Pancreas (tissue), 10 donors: ENCODE results near the gene LAIR1. TPM values are rescaled to one million over a fixed set of nuclear protein-coding genes. Genes with fewer than 3 reads are reported as not detected.
A peak's percentile ranks its signal among the peaks of the same experiment; 100 is the strongest.

Experiments
- ATAC-seq, 4 donors: fragments of 200-7000 bp; cut with Tn5 transposase; one replicate each; pipeline versions ENCODE4 v1.8.0 to v1.9.1; 2020; ENCODE audit warnings: mild to moderate bottlenecking in 4 of 4, moderate library complexity in 4 of 4
- DNase-seq, 6 donors: peaks; one replicate each; pipeline ENCODE4 v3.0.0-alpha.2; 2020
- FAIRE-seq: peaks from 2 replicates; lab custom pipeline; 2012; peaks lifted over from hg19 to GRCh38; lab: Jason Lieb, UNC
- H3K27ac ChIP-seq, 4 donors: fragments of 200-600 bp; sonication (generic); 1 replicate in 3 of 4; 2 replicates in 1 of 4; pipeline versions ENCODE4 v1.5.0 to v1.8.0; 2020
- H3K27me3 ChIP-seq, 4 donors: fragments of 200-600 bp; one replicate each; pipeline ENCODE4 v1.8.0; 2021
- H3K36me3 ChIP-seq, 3 donors: fragments of 200-600 bp; sonication (generic) in 1 of 3; one replicate each; pipeline versions ENCODE4 v1.5.0 to v1.8.0; 2020 to 2021
- H3K4me1 ChIP-seq, 3 donors: fragments of 200-600 bp; one replicate each; pipeline ENCODE4 v1.8.0; 2021
- H3K4me3 ChIP-seq, 4 donors: fragments of 200-600 bp; sonication (generic) in 2 of 4; one replicate each; pipeline versions ENCODE4 v1.5.0 to v1.8.0; 2020 to 2021
- H3K9me3 ChIP-seq, 4 donors: fragments of 200-600 bp; one replicate each; pipeline ENCODE4 v1.8.0; 2021
- WGBS, 2 donors: extraction: QIAGEN DNeasy Blood & Tissue Kit; methylation state at CpG; one replicate each; pipeline ENCODE4 v1.1.7; 2013; 5-methylcytosine and 5-hydroxymethylcytosine counted together
- intact Hi-C, 3 donors: fragments of 100-400 bp; cut with DNase I; formaldehyde crosslinking; loops; one replicate each; pipeline versions ENCODE4 v1.11.1 to v1.14.2; 2022
- polyA plus RNA-seq, 2 donors: library from polyadenylated mRNA; stranded (reverse); fragments of 200-250 nt; gene quantifications; one replicate each; pipeline ENCODE4 v1.2.3, GENCODE V29; 2013
- total RNA-seq, 6 donors: library from RNA; stranded (reverse); fragmentation: NEBNext Ultra II Directional in 4 of 6; extraction: Animal tissue kit (Norgen Biotek cat#: 25700) in 4 of 6; gene quantifications; one replicate each; pipeline versions ENCODE4 v1.2.1 to v1.2.4, GENCODE V29; 2021 to 2023
- TF ChIP-seq, protein P1 (sequence below), 4 donors: fragments of 200-600 bp; sonication (generic) in 3 of 4; IDR thresholded peaks; one replicate each; pipeline versions ENCODE4 v1.5.0 to v1.8.0; 2021; ENCODE audit warnings: antibody characterized with exemption in 4 of 4
- donor health status: healthy with polysubstance abuse.
- donor health status: DM: no; HTN: no; CAD: no; lungs with moderate emphysema.
- donor health status: DM: no; HTN: no; CAD: no.
- donor health status: control.
- donor health status: control.
- donor health status: Bipolar disorder and iron deficiency.
- donor health status: DM: yes; HTN: yes; CAD: no.
- donor health status: DM: no; HTN: no; CAD: no.
- donor health status: DM: no; HTN: no; CAD: no.
- donor health status: DM: yes; HTN: yes; CAD: no.

LAIR1 gene
- total and polyA plus RNA-seq, 8 donors = 0.69 to 33.1 (median 3.1) TPM

DNA sequence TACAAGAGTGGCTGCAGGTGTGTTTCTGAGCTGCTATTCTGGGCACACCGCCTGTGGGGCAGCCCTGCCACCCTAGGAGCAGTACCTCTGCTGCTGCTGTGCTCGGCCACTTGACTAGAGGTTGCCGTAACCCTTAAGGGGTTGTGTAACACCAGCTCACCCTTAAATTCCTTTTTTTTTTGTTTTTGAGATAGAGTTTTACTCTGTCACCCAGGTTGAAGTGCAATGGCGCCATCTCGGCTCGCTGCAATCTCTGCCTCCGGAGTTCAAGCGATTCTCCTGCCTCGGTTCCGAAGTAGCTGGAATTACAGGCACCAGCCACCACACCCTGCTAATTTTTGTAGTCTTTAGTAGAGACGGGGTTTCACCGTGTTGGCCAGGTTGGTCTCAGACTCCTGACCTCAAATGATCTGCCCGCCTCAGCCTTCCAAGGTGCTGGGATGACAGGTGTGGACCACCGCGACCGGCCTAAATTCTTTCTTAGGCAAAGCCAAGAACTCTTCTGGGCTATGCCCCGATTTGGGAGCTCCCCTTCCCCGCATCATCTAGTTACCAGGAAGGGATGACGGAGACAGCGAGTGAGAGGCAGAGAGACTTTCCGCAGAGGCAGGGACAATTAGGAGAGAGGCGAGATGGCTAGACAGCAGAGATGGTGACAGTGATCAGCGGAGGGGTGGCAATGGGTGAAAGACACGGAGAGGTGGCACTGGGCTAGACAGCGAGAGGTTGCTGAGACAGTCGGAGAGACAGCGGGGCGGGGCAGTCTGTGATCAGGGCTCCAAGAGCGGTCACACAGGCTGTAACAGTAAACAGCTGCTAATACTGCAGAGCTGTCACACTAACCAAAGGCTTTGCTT is 47.4 kb downstream of the LAIR1 start:
- H3K9me3 ChIP-seq = no peaks in the 10 kb centered on the region
- no peaks in the 10 kb centered on the region for H3K4me1 ChIP-seq
- H3K36me3 ChIP-seq = no peaks in the 10 kb centered on the region
- no peak for DNase-seq
- H3K27me3 ChIP-seq = peaks cover 0 to 8% (median 0%) of the 10 kb centered on the region in 4 donors
- ATAC-seq = peak in 2 of 4 donors; percentile 19 to 33
- TF ChIP-seq, protein P1, sequence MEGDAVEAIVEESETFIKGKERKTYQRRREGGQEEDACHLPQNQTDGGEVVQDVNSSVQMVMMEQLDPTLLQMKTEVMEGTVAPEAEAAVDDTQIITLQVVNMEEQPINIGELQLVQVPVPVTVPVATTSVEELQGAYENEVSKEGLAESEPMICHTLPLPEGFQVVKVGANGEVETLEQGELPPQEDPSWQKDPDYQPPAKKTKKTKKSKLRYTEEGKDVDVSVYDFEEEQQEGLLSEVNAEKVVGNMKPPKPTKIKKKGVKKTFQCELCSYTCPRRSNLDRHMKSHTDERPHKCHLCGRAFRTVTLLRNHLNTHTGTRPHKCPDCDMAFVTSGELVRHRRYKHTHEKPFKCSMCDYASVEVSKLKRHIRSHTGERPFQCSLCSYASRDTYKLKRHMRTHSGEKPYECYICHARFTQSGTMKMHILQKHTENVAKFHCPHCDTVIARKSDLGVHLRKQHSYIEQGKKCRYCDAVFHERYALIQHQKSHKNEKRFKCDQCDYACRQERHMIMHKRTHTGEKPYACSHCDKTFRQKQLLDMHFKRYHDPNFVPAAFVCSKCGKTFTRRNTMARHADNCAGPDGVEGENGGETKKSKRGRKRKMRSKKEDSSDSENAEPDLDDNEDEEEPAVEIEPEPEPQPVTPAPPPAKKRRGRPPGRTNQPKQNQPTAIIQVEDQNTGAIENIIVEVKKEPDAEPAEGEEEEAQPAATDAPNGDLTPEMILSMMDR (IDR thresholded peaks at IDR 0.05) = no peak
- H3K27ac ChIP-seq = no peak overlapping the region
- no peak overlapping the region for H3K4me3 ChIP-seq
- 60 to 61% methylated on average over 26 to 29 of the region's 29 CpGs for WGBS, 2 donors
- intact Hi-C loops = no loop called here
- no peak for FAIRE-seq

DNA sequence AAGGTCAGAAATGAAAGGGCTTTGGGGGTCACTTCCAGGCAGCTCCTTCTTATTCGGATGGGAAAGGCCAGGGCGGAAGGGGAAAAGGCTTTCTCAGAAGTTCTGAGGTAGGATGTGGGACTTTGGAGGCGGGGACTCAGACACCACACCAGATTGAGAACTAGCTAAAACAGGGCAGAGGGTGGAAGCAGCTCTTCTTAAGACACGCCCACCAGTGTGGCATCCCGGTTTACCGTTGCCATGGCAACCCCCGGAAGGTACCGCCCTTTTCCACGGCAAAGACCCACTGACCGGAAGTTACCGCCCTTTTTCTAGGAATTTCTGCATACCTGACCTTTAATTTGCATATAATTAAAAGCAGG is 48.0 kb downstream of the LAIR1 start:
- Histone ChIP-seq H3K27me3 (peaks cover 0 to 8% (median 0%) of the 10 kb centered on the region in 4 donors), H3K27ac (no peak overlapping the region), H3K9me3 (no peaks in the 10 kb centered on the region), H3K4me3 (no peak overlapping the region), H3K4me1 (no peaks in the 10 kb centered on the region), H3K36me3 (no peaks in the 10 kb centered on the region)
- peak in 2 of 4 donors; percentile 56 to 57 for ATAC-seq
- no peak for DNase-seq
- intact Hi-C loops = no loop called here
- WGBS, 2 donors = 25 to 26% methylated on average over 11 of the region's 11 CpGs
- FAIRE-seq = no peak
- TF ChIP-seq, protein P1 (IDR thresholded peaks at IDR 0.05) = no peak

DNA sequence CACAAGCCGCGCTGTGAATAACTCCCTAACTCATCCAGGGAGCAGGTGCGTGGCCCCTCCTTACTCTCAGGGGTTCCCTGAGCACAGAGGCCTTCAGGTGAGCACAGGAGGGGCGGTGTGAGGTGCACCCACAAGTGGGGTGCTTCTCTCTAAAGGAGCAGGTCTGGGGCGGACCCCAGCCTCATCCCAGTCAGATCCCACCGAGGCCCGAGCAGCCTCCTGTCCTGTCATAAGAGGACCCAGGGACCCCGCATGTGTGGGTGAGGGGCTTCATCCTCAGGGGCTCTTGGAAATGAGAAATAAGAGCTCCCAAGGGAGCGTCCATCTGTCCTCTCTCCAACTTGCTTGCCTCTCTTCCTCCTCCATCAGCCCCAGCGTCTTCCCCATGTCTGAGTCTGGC is 48.8 kb downstream of the LAIR1 start:
- H3K36me3 ChIP-seq = no peaks in the 10 kb centered on the region
- intact Hi-C loops = no loop called here
- H3K9me3 ChIP-seq = no peaks in the 10 kb centered on the region
- H3K27ac ChIP-seq = no peak overlapping the region
- DNase-seq = no peak
- 55 to 71% methylated on average over 7 to 10 of the region's 10 CpGs for WGBS, 2 donors
- TF ChIP-seq, protein P1 (IDR thresholded peaks at IDR 0.05) = no peak
- no peaks in the 10 kb centered on the region for H3K4me1 ChIP-seq
- H3K27me3 ChIP-seq = peaks cover 0 to 8% (median 0%) of the 10 kb centered on the region in 4 donors
- no peak for ATAC-seq
- FAIRE-seq = no peak
- H3K4me3 ChIP-seq = no peak overlapping the region

DNA sequence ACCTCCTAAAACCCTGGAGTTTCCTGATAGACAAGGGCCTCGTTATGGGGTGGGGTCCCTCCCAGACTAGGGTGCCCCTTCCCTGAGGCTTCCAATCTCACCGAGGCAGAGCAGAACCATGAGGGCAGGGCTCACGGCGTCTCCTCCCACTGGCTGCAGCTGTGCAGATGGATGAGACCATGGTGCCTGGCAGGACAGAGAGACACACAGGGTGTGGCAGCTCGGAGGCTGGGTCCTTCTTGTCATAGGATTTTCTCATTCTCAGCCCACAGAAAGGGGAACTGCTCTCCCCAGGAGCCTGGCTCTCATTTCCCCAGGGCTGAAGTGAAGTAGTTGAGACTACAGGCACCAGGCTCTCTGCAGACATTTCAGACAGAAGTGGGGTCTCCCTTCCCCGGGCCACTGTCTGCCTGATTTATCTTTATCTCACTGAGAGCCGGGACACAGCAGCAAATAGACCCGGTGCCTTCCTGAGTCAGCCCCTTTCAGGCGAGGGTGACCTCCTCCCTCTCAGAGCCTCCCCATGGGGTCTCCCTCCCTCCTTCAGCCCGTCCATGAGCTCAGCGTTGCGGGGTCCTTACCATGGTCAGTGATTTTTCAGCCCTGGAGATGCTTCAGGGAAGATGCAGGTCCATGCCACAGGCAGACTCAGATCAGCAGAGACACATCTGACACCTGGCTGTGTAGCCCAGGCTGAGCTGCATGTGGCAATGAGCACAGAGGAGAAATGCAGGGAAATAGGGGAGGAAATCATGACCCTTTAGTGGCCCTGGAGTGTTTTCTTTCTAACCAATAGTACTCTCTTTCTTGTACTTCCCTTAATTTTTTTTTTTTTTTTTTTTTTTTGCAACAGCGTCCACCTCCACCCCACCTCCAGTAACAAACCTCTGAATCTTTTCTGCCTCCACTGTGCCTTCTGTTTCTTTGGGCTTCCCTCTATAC is 52.0 kb downstream of the LAIR1 start, which contains the start of gene LILRA5:
Gene LILRA5 (minus strand): TSS at position 731 of the 942 bp plus-strand sequence. CDS start 147 bp downstream, at position 584.
- no peak within 1 kb of the TSS for H3K27ac ChIP-seq
- H3K4me3 ChIP-seq = no peak within 1 kb of the TSS
- intact Hi-C loops = no loop called here
- FAIRE-seq = no peak
- peaks cover 0 to 5% (median 0%) of the 10 kb centered on the region in 4 donors for H3K27me3 ChIP-seq
- peak in 2 of 4 donors; percentile 68 to 78 for ATAC-seq
- H3K36me3 ChIP-seq = no peaks in the 10 kb centered on the region
- H3K4me1 ChIP-seq = no peaks in the 10 kb centered on the region
- no peak for DNase-seq
- no peaks in the 10 kb centered on the region for H3K9me3 ChIP-seq
- 34 to 50% methylated on average over 13 of the region's 13 CpGs for WGBS, 2 donors
- TF ChIP-seq, protein P1 (IDR thresholded peaks at IDR 0.05) = no peak
